Erythroblast (primary cell): ENCODE data around the gene DCDC2C.

Source experiments
- GATA1 ChIP-seq: IDR thresholded peaks from 2 replicates; pipeline ENCODE4 v1.6.1; 2011; ENCODE audit warnings: low read depth, mild to moderate bottlenecking, control low read depth, low read length, moderate library complexity
- POLR2A ChIP-seq: IDR thresholded peaks from 2 replicates; pipeline ENCODE4 v1.6.1; 2011; ENCODE audit warnings: mild to moderate bottlenecking, low read length

GRCh38 chr2:3665886-3666612 lies 37.3 kb upstream of the DCDC2C start:
- TF ChIP-seq POLR2A (no peak), GATA1 (no peak)
